HG02852 (cell line): Measurements from ENCODE around the gene MAGI2.

Experiments used
- ATAC-seq: cut with Tn5 transposase; IDR thresholded peaks from one replicate; pipeline ENCODE4 v1.9.1; 2021; ENCODE audit warnings: mild to moderate bottlenecking, moderate library complexity; ENCODE audit not compliant: unreplicated experiment

MAGI2 gene

GRCh38 chr7:78080241-78080640 lies 1373.2 kb downstream of the MAGI2 start:
- no peak for ATAC-seq

- ATAC-seq: no peak
These were observed 1378.8 kb downstream of the MAGI2 start for GRCh38 chr7:78074713-78075112.

DNA sequence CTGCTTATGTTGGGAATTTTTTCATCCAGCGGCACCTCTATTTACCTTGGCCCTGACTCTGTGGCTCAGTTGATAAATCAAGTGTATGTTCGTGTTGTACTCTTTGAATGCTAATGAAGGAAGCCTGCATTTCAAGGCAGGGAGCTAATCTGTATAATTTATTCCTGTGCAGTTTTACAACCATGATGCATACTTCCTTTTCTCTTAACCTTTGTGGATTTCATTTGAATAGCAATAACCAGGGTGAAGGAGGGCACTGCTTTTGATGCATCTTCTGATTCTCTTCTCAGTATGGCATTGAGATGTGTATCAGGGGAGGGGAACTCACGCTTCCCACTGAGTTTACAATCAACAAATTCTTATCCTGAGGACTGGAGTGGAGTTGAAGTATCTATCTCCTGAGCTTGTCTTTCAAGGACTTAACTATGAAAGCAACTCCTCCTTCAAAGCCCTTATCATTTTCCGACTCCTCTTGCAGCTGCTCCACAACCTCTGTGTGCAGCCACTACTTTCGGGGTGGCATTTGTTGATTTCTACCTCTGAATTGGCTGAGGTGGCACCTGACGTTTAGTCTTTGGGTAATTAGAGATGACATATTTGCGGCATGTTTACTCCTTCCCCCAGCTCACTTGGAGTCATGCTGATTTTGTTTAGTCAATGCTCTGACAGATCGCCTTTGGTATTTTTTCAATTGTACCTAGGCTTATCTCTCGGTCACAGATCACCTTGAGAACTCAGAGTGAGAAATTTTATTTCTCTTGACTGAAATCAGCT lies 1379.7 kb downstream of the MAGI2 start:
- ATAC-seq: no peak

- ATAC-seq: no peak
These were observed 1381.3 kb downstream of the MAGI2 start for GRCh38 chr7:78072201-78072590.

DNA sequence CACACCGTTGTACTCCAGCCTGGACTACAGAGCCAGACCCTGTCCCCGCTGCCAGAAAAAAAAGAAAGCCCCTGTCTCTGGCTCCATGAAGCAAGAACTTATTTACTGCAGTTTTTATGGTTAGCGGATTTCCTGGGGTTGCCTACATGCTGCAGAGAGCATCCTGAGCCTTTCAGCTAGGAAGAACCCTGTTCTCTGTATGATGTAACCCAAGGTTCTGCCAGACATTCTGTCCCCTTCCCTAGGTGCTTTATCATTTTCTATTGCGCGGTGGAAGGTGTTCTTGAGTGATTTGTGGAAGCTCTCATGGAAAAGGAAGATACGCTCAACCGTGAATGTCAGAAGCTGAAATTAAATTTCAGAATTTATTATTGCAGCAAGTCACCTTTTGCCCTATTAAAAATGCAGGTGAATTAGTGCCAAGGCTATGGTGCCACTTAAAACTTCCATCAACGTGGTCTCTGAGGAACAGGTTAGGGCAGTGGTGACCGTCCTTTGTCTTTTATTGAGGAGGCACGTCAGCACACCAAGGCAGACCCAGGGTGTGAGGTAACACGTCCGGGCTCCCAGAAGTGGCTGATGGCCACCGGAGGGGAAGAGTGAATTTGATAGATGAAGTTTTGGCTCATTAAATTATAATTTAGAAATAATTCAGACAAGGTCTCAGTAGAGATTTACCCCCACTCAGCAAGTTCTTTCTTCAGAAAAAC lies 1381.8 kb downstream of the MAGI2 start:
- ATAC-seq: no peak

- no peak for ATAC-seq
These were observed 1386.9 kb downstream of the MAGI2 start for GRCh38 chr7:78066599-78066998.

GRCh38 chr7:78063758-78064157 lies 1389.7 kb downstream of the MAGI2 start:
- no peak for ATAC-seq

DNA sequence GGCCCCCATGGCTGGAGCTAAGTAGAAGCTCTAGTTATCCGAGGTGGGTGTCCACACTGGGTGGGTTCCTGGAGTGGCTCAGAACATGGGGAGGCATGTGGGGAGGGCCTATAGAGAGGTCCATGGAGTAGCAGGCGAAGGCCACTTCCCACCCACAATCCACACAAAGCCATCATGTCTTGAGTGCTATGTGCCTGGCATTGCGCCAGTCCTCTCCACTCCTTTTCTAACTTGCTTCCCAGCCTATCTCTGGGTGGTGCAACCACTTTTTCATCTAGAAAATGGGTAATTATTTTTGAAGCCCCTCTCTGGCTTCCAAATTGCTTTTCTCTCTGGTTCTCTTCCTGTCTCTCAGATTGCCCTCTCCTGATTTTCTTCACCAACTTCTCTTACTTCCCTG lies 1391.3 kb downstream of the MAGI2 start:
- ATAC-seq: no peak

- ATAC-seq: no peak
These were observed 1395.9 kb downstream of the MAGI2 start for GRCh38 chr7:78057571-78057970.

- no peak for ATAC-seq
These were observed 1397.9 kb downstream of the MAGI2 start for GRCh38 chr7:78055599-78055998.

DNA sequence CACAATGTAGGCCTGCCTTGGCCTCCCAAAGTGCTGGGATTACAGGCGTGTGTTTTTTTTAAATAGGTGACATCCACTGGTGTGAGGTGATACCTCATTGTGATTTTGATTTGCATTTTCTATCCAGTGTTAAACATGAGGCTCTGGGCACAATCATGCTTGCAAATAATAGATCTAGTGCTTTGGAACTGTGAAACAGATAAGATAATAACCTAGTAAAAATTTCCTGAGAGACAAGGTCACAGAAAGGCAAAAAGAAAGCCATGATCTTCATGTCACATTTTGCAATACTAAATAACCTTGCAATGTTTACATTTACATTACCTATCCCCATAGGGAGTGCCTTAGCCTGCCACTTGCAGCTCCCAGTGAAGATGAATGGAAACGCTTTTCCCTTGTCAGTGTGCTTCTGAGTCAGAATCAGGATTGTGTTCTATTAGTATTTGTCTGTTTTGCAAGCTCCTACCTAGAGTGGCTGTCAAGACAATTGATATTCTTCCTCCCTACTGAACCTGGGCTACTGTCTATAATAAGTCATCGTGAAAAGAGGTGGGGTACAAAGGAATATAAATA lies 1398.4 kb downstream of the MAGI2 start:
- ATAC-seq: no peak

DNA sequence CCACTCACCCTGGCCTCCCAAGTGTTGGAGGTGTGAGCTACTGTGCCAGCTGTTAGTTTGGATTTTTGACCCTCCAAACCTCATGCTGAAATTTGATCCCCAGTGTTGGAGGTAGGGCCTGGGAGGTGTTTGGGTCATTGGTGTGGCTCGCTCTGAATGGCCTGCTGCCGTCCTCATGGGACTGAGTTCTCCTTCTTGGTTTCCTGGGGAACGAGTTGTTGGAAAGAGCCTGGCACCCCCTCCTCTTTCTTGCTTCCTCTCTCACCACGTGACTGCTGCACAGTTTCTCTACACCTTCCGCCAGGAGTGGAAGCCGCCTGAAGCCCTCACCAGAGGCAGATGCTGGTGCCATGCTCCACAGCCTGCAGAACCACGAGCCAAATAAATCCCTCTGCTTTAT lies 1401.4 kb downstream of the MAGI2 start:
- no peak for ATAC-seq

GRCh38 chr7:78047800-78048199 lies 1405.7 kb downstream of the MAGI2 start:
- ATAC-seq: no peak

DNA sequence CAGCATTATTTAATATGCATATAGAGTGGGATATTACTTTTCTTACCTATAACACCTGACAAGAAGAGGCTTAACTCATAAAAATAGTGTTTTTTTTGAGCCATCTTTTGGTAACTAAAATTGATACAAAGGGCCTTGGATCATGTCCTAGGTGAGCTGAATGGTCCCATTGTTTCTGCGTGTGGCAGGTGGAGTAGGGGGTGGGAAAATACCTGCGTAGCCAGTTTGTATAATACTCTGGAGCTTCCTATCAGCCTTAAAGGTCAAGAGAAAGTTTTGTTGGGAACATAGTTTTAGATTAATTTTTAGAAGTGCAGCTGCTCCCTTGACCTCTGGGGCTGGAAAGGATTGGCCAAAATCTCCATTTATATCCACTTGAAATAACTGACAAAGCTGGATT lies 1410.3 kb downstream of the MAGI2 start:
- no peak for ATAC-seq

GRCh38 chr7:78041423-78041822 lies 1412.0 kb downstream of the MAGI2 start:
- ATAC-seq: no peak

GRCh38 chr7:78039790-78040776 lies 1413.4 kb downstream of the MAGI2 start:
- ATAC-seq: peak; percentile 87

- no peak for ATAC-seq
These were observed 1414.9 kb downstream of the MAGI2 start for GRCh38 chr7:78038465-78039080.

GRCh38 chr7:78037603-78038002 lies 1415.9 kb downstream of the MAGI2 start:
- no peak for ATAC-seq

DNA sequence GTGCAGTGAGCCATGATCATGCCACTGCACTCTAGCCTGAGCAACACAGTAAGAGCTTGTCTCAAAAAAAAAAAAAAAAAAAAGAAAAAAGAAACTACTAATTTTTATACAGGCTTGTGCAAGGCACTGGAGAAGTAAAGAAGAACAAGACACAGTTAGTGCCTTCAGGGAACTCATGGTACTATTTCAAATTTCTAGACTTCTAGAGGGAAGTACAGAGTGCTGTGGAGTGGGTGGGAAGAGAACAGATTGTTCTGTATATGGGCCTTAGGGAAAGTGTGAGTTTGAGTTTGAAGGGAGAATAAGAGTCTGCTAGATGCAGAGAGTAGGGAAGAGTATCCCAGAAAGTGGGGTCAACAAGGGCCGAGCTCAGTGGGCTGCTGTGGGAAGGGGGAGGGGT lies 1420.1 kb downstream of the MAGI2 start:
- no peak for ATAC-seq

GRCh38 chr7:78026492-78026891 lies 1427.0 kb downstream of the MAGI2 start:
- no peak for ATAC-seq

- no peak for ATAC-seq
These were observed 1428.9 kb downstream of the MAGI2 start for GRCh38 chr7:78024591-78024990.
